Brain microvascular endothelial cell (primary cell): ENCODE results near the gene TTC8.
"Not testable (repeated sequence)": the region's sequence is repeated elsewhere in the genome, so short reads cannot be mapped to it uniquely, and the experiment has no call there.

Source experiments
- DNase-seq: peaks from one replicate; pipeline ENCODE4 v3.0.0-alpha.2; 2020
- H3K27ac ChIP-seq: fragments of 250-450 bp; sonication (Bioruptor Pico); 2 replicates; pipeline ENCODE4 v1.5.1; 2020; ENCODE audit warnings: mild to moderate bottlenecking, moderate library complexity
- H3K27me3 ChIP-seq: fragments of 250-450 bp; sonication (Bioruptor Pico); replicated peaks from 2 replicates; pipeline ENCODE4 v1.5.1; 2020; ENCODE audit warnings: mild to moderate bottlenecking
- H3K36me3 ChIP-seq: fragments of 250-450 bp; sonication (Bioruptor Pico); replicated peaks from 2 replicates; pipeline ENCODE4 v1.5.1; 2020; ENCODE audit warnings: mild to moderate bottlenecking
- H3K4me3 ChIP-seq: 2 replicates; pipeline ENCODE4 v1.5.1; 2011; ENCODE audit warnings: low read depth, mild to moderate bottlenecking, control low read depth, low read length, moderate library complexity
- CTCF ChIP-seq: IDR thresholded peaks from 2 replicates; pipeline ENCODE4 v1.5.1; 2011; ENCODE audit warnings: low read depth, mild to moderate bottlenecking, moderate library complexity, low read length, control low read depth, inconsistent platforms; ENCODE audit errors: missing control alignments
- in situ Hi-C: cut with HindIII; loops from 2 replicates; pipeline ENCODE4 v1.10.0; 2017; ENCODE audit warnings: low sequenced_read_pairs, low pct_ligation_motif_present

The TTC8 gene

GRCh38 chr14:88824314-88825077, at the start of gene TTC8:
Gene TTC8, plus strand, starts transcription at chr14:88824651. Its CDS starts 57 bp downstream, at chr14:88824708.
- Histone ChIP-seq H3K27ac (peak within 1 kb of the TSS; percentile 96), H3K4me3 (peak within 1 kb of the TSS; percentile 85), H3K27me3 (no peaks in the 10 kb centered on the region), H3K36me3 (no peaks in the 10 kb centered on the region)
- DNase-seq, result peak; percentile 83
- in situ Hi-C loops, result no loop called here
- TF ChIP-seq CTCF, result no peak

- no peak for TF ChIP-seq CTCF
- Histone ChIP-seq H3K27ac (no peak overlapping the region), H3K4me3 (no peak overlapping the region), H3K36me3 (no peaks in the 10 kb centered on the region), H3K27me3 (no peaks in the 10 kb centered on the region)
- in situ Hi-C loops, result no loop called here
- DNase-seq, result no peak
Measured at GRCh38 chr14:88775532-88775931, 48.9 kb upstream of the TTC8 start.

GRCh38 chr14:88785911-88786310, 38.5 kb upstream of the TTC8 start:
- Histone ChIP-seq H3K27ac (no peak overlapping the region), H3K27me3 (no peaks in the 10 kb centered on the region), H3K36me3 (no peaks in the 10 kb centered on the region), H3K4me3 (no peak overlapping the region)
- TF ChIP-seq CTCF, result no peak
- in situ Hi-C loops, result no loop called here
- no peak for DNase-seq

- Histone ChIP-seq H3K36me3 (no peaks in the 10 kb centered on the region), H3K27ac (no peak overlapping the region), H3K27me3 (peaks cover 5% of the 10 kb centered on the region), H3K4me3 (no peak overlapping the region)
- no peak for TF ChIP-seq CTCF
- no peak for DNase-seq
- in situ Hi-C loops, result no loop called here
Measured at GRCh38 chr14:88786715-88787114, 37.7 kb upstream of the TTC8 start.

GRCh38 chr14:88789573-88789972, 34.9 kb upstream of the TTC8 start:
- DNase-seq, H3K4me3 ChIP-seq, H3K36me3 ChIP-seq, H3K27ac ChIP-seq, in situ Hi-C loops: not testable (repeated sequence)
- peaks cover 15% of the 10 kb centered on the region for H3K27me3 ChIP-seq

GRCh38 chr14:88790501-88791251, 33.8 kb upstream of the TTC8 start:
- Histone ChIP-seq H3K36me3 (no peaks in the 10 kb centered on the region), H3K27ac (no peak overlapping the region), H3K4me3 (no peak overlapping the region), H3K27me3 (peaks cover 15% of the 10 kb centered on the region)
- in situ Hi-C loops, result no loop called here
- no peak for TF ChIP-seq CTCF
- no peak for DNase-seq
